ENCODE results near the gene GBX1.

GBX1 gene

GRCh38 chr7:151195616-151196450 is 28.3 kb upstream of the GBX1 start:
- intact Hi-C loops (cut with DNase I), result no loop called here
- no peak for DNase-seq

GRCh38 chr7:151194188-151194587 is 26.7 kb upstream of the GBX1 start:
- DNase-seq, result no peak
- intact Hi-C loops (cut with DNase I), result no loop called here

- DNase-seq, result no peak
- intact Hi-C loops (cut with DNase I), result no loop called here
Measured at GRCh38 chr7:151193203-151193978, 25.9 kb upstream of the GBX1 start.

- DNase-seq, result no peak
- intact Hi-C loops (cut with DNase I), result no loop called here
Measured at GRCh38 chr7:151192002-151192539, 24.6 kb upstream of the GBX1 start.

GRCh38 chr7:151191544-151191943 is 24.1 kb upstream of the GBX1 start:
- no peak for DNase-seq
- intact Hi-C loops (cut with DNase I), result no loop called here

- DNase-seq, result no peak
- intact Hi-C loops (cut with DNase I), result no loop called here
Measured at GRCh38 chr7:151189038-151189437, 21.5 kb upstream of the GBX1 start.

- DNase-seq, result no peak
- intact Hi-C loops (cut with DNase I), result no loop called here
Measured at GRCh38 chr7:151188252-151188542, 20.7 kb upstream of the GBX1 start.

- intact Hi-C loops (cut with DNase I), result no loop called here
- no peak for DNase-seq
Measured at GRCh38 chr7:151187409-151188251, 20.1 kb upstream of the GBX1 start.

GRCh38 chr7:151186640-151187408 is 19.3 kb upstream of the GBX1 start, which contains the start of gene ASB10:
ASB10 (minus strand) TSS chr7:151187250; CDS start chr7:151187130, 120 bp downstream.
- DNase-seq, result no peak
- intact Hi-C loops (cut with DNase I), result no loop called here

GRCh38 chr7:151185762-151186639 is 18.5 kb upstream of the GBX1 start:
- intact Hi-C loops (cut with DNase I), result no loop called here
- DNase-seq, result no peak

GRCh38 chr7:151181011-151181431 is 13.5 kb upstream of the GBX1 start:
- intact Hi-C loops (cut with DNase I), result no loop called here
- peak in 10 of 42 donors; percentile 9 to 57 (median 20) for DNase-seq

GRCh38 chr7:151179946-151180345 is 12.5 kb upstream of the GBX1 start:
- DNase-seq, result peak in 3 of 42 donors; percentile 19 to 31 (median 25)

GRCh38 chr7:151179287-151179860 is 11.9 kb upstream of the GBX1 start:
- DNase-seq, result peak in 3 of 42 donors; percentile 4 to 22 (median 19)
- intact Hi-C loops (cut with DNase I), result no loop called here

More at GRCh38 chr7:151179946-151180345, 12.5 kb upstream of the GBX1 start:
- intact Hi-C loops (cut with DNase I), result no loop called here

GRCh38 chr7:151178831-151179230 is 11.3 kb upstream of the GBX1 start:
- no peak for DNase-seq
- intact Hi-C loops (cut with DNase I), result no loop called here

GRCh38 chr7:151178236-151178635 is 10.7 kb upstream of the GBX1 start:
- intact Hi-C loops (cut with DNase I), result no loop called here
- peak in 3 of 42 donors; percentile 2 to 36 (median 18) for DNase-seq

- DNase-seq, result peak in 1 of 42 donors; percentile 10
- intact Hi-C loops (cut with DNase I), result no loop called here
Measured at GRCh38 chr7:151177310-151177709, 9.8 kb upstream of the GBX1 start.

GRCh38 chr7:151176401-151176800 is 8.9 kb upstream of the GBX1 start:
- intact Hi-C loops (cut with DNase I), result no loop called here

More at GRCh38 chr7:151176401-151176800, 8.9 kb upstream of the GBX1 start:
- DNase-seq, result peak in 2 of 42 donors; percentile 13 to 21
